IMR-90 (cell line): ENCODE data around the gene ATG9A. TPM values are rescaled to one million over a fixed set of nuclear protein-coding genes. Genes with fewer than 3 reads are reported as not detected.

ENCODE experiments used
- ATAC-seq: fragments of 200-7000 bp; cut with Tn5 transposase; 2 replicates; pipeline ENCODE4 v1.9.1; 2020; ENCODE audit warnings: low read depth, mild to moderate bottlenecking, moderate library complexity
- BruUV-seq: library from RNA; stranded (reverse); fragments of 400-500 nt; replicated peaks from 2 replicates; lab custom pipeline; 2021; lab: Mats Ljungman, UMichigan
- CTCF ChIA-PET: fragments of 300-600 bp; formaldehyde crosslinking; extraction: SDS; loops from one replicate; lab custom pipeline; 2021; ENCODE audit warnings: antibody characterized with exemption; lab: Yijun Ruan, JAX
- POLR2A ChIA-PET: fragments of 300-600 bp; sonication (Branson Sonifier 250); formaldehyde crosslinking; loops from one replicate; lab custom pipeline; 2022; ENCODE audit warnings: antibody characterized with exemption; ENCODE audit not compliant: unreplicated experiment; lab: Charles Lee
- DNase-seq: peaks from one replicate; pipeline ENCODE4 v3.0.0; 2013
- H2AFZ ChIP-seq: replicated peaks from 2 replicates; pipeline ENCODE3; 2013; ENCODE audit warnings: low read length, mild to moderate bottlenecking; ENCODE audit not compliant: poor library complexity
- H2AK5ac ChIP-seq: 2 replicates; pipeline ENCODE4 v1.6.1; 2013; ENCODE audit warnings: low read depth, low read length, inconsistent platforms
- H2AK9ac ChIP-seq: replicated peaks from 2 replicates; pipeline ENCODE3; 2013; ENCODE audit warnings: mild to moderate bottlenecking, low read depth, low read length, moderate library complexity; ENCODE audit not compliant: poor library complexity
- H2BK120ac ChIP-seq: 2 replicates; pipeline ENCODE4 v1.6.1; 2013; ENCODE audit warnings: low read depth, low read length, inconsistent platforms
- H2BK15ac ChIP-seq: 3 replicates; pipeline ENCODE4 v1.6.1; 2013; ENCODE audit warnings: low read depth, low read length, inconsistent platforms
- H2BK20ac ChIP-seq: 2 replicates; pipeline ENCODE4 v1.6.1; 2013; ENCODE audit warnings: low read depth, mild to moderate bottlenecking, inconsistent platforms, low read length, moderate library complexity
- H2BK5ac ChIP-seq: 2 replicates; pipeline ENCODE4 v1.6.1; 2013; ENCODE audit warnings: mild to moderate bottlenecking, low read depth, low read length, inconsistent platforms; ENCODE audit not compliant: poor library complexity, severe bottlenecking
- H3K14ac ChIP-seq: replicated peaks from 2 replicates; pipeline ENCODE4 v1.6.1; 2013; ENCODE audit warnings: low read depth, low read length, inconsistent platforms
- H3K18ac ChIP-seq: 2 replicates; pipeline ENCODE4 v1.6.1; 2013; ENCODE audit warnings: low read depth, low read length, control low read depth
- H3K23ac ChIP-seq: 2 replicates; pipeline ENCODE4 v1.6.1; 2013; ENCODE audit warnings: low read depth, low read length, inconsistent platforms
- H3K27ac ChIP-seq: 2 replicates; pipeline ENCODE4 v1.5.1; 2013; ENCODE audit warnings: mild to moderate bottlenecking, control low read depth, low read length; ENCODE audit not compliant: insufficient read depth
- H3K27me3 ChIP-seq: 2 replicates; pipeline ENCODE4 v1.6.1; 2013; ENCODE audit warnings: low read length; ENCODE audit not compliant: control insufficient read depth, insufficient read depth
- H3K36me3 ChIP-seq: 2 replicates; pipeline ENCODE4 v1.6.1; 2013; ENCODE audit warnings: low read length, mixed read lengths; ENCODE audit not compliant: control insufficient read depth, insufficient read depth
- H3K4ac ChIP-seq: 2 replicates; pipeline ENCODE4 v1.6.1; 2013; ENCODE audit warnings: low read depth, low read length, inconsistent platforms
- H3K4me1 ChIP-seq: 2 replicates; pipeline ENCODE4 v1.6.1; 2013; ENCODE audit warnings: low read length, mixed read lengths; ENCODE audit not compliant: control insufficient read depth, insufficient read depth
- H3K4me2 ChIP-seq: 2 replicates; pipeline ENCODE4 v1.6.1; 2013; ENCODE audit warnings: low read depth, mild to moderate bottlenecking, control low read depth, low read length, moderate library complexity
- H3K4me3 ChIP-seq: 2 replicates; pipeline ENCODE4 v1.5.1; 2013; ENCODE audit warnings: low read depth, mild to moderate bottlenecking, control low read depth, low read length, moderate library complexity; ENCODE audit not compliant: insufficient read depth
- H3K56ac ChIP-seq: 2 replicates; pipeline ENCODE4 v1.6.1; 2013; ENCODE audit warnings: low read length, inconsistent platforms; ENCODE audit not compliant: insufficient read depth; ENCODE audit errors: extremely low read depth
- H3K79me1 ChIP-seq, 2 experiments: 2 replicates each; pipeline ENCODE4 v1.6.1; 2013; ENCODE audit warnings: low read length in 2 of 2, inconsistent platforms in 1 of 2, low read depth in 1 of 2
- H3K9ac ChIP-seq: 2 replicates; pipeline ENCODE4 v1.6.1; 2013; ENCODE audit warnings: low read depth, low read length, control low read depth
- H3K9me1 ChIP-seq: 2 replicates; pipeline ENCODE4 v1.6.1; 2013; ENCODE audit warnings: low read length, inconsistent platforms; ENCODE audit not compliant: insufficient read depth
- H3K9me3 ChIP-seq: 2 replicates; pipeline ENCODE4 v1.6.1; 2013; ENCODE audit warnings: low read length; ENCODE audit not compliant: control insufficient read depth, insufficient read depth
- H4K20me1 ChIP-seq: 2 replicates; pipeline ENCODE4 v1.6.1; 2013; ENCODE audit warnings: low read length, inconsistent platforms; ENCODE audit not compliant: insufficient read depth
- H4K5ac ChIP-seq: 2 replicates; pipeline ENCODE4 v1.6.1; 2013; ENCODE audit warnings: mild to moderate bottlenecking, low read depth, low read length, control low read depth
- H4K8ac ChIP-seq, 2 experiments: 2 replicates each; pipeline ENCODE4 v1.6.1; 2013; ENCODE audit warnings: low read depth in 2 of 2, low read length in 2 of 2, control low read depth in 1 of 2, inconsistent platforms in 1 of 2
- H4K91ac ChIP-seq: 2 replicates; pipeline ENCODE4 v1.6.1; 2013; ENCODE audit warnings: low read depth, low read length, inconsistent platforms; ENCODE audit not compliant: insufficient read depth
- BHLHE40 ChIP-seq: fragments of 150-350 bp; IDR thresholded peaks from 2 replicates; pipeline ENCODE4 v1.6.1; 2016; ENCODE audit warnings: mild to moderate bottlenecking, low read depth, low read length
- CEBPB ChIP-seq: IDR thresholded peaks from 2 replicates; pipeline ENCODE4 v1.6.1; 2012; ENCODE audit warnings: low read depth, low read length, improper control_type of control experiment
- CHD1 ChIP-seq: IDR thresholded peaks from 2 replicates; pipeline ENCODE4 v1.6.1; 2012; ENCODE audit warnings: low read depth, low read length, improper control_type of control experiment
- FOS ChIP-seq: fragments of 150-350 bp; IDR thresholded peaks from 2 replicates; pipeline ENCODE4 v1.6.1; 2016; ENCODE audit warnings: low read depth, low read length
- MAFK ChIP-seq: IDR thresholded peaks from 2 replicates; pipeline ENCODE4 v1.6.1; 2012; ENCODE audit warnings: low read depth, low read length, improper control_type of control experiment
- MAZ ChIP-seq: IDR thresholded peaks from 2 replicates; pipeline ENCODE4 v1.6.1; 2012; ENCODE audit warnings: low read depth, mild to moderate bottlenecking, low read length, improper control_type of control experiment, moderate library complexity, borderline replicate concordance
- MXI1 ChIP-seq: IDR thresholded peaks from 2 replicates; pipeline ENCODE4 v1.6.1; 2012; ENCODE audit warnings: low read depth, mild to moderate bottlenecking, low read length, moderate library complexity, borderline replicate concordance
- NFE2L2 ChIP-seq: fragments of 150-350 bp; IDR thresholded peaks from 2 replicates; pipeline ENCODE4 v1.6.1; 2016; ENCODE audit warnings: low read depth, mild to moderate bottlenecking, low read length
- POLR2A ChIP-seq: IDR thresholded peaks from 2 replicates; pipeline ENCODE4 v1.6.1; 2012; ENCODE audit warnings: mild to moderate bottlenecking, low read depth, low read length
- RAD21 ChIP-seq: IDR thresholded peaks from 2 replicates; pipeline ENCODE4 v1.6.1; 2012; ENCODE audit warnings: low read length, improper control_type of control experiment
- RCOR1 ChIP-seq: IDR thresholded peaks from 2 replicates; pipeline ENCODE4 v1.6.1; 2012; ENCODE audit warnings: mild to moderate bottlenecking, low read length, improper control_type of control experiment; ENCODE audit not compliant: insufficient replicate concordance
- RFX5 ChIP-seq: IDR thresholded peaks from 2 replicates; pipeline ENCODE4 v1.8.0; 2012; ENCODE audit warnings: low read depth, mild to moderate bottlenecking, low read length, moderate library complexity
- SMC3 ChIP-seq: fragments of 150-350 bp; IDR thresholded peaks from 2 replicates; pipeline ENCODE4 v1.6.1; 2016; ENCODE audit warnings: low read depth, mild to moderate bottlenecking, antibody characterized with exemption, low read length, moderate library complexity
- WGBS, 2 experiments: methylation state at CpG; one replicate each; pipeline versions ENCODE4 v1.1.5 to v1.1.7; 2013; ENCODE audit warnings: missing lambda C conversion rate in 2 of 2; ENCODE audit not compliant: insufficient read length in 1 of 2; ENCODE audit errors: extremely low coverage in 2 of 2; 5-methylcytosine and 5-hydroxymethylcytosine counted together
- dilution Hi-C: fragments of 300-500 bp; cut with HindIII; formaldehyde crosslinking; loops from one replicate; pipeline ENCODE4 v1.14.3; 2018; ENCODE audit warnings: low sequenced_read_pairs; ENCODE audit not compliant: unreplicated experiment
- in situ Hi-C: fragments of 300-500 bp; cut with MboI; formaldehyde crosslinking; loops from 3 replicates; pipeline ENCODE4 v1.14.3; 2019; ENCODE audit warnings: low sequenced_read_pairs, inconsistent platforms, mixed read lengths
- intact Hi-C: fragments of 100-400 bp; cut with micrococcal nuclease; formaldehyde crosslinking; loops from 2 replicates; pipeline ENCODE4 v1.10.0; 2022
- polyA plus RNA-seq, 3 experiments: library from polyadenylated mRNA; depleted of rRNA; stranded (reverse); fragments of >200 nt; gene quantifications; 2 replicates each; pipeline ENCODE4 v1.2.3, GENCODE V29; 2012; ENCODE audit warnings: low replicate concordance in 1 of 3
- total RNA-seq: library from RNA; depleted of rRNA; stranded (reverse); fragments of >200 nt; gene quantifications from 2 replicates; pipeline ENCODE4 v1.2.3, GENCODE V29; 2012
- TF ChIP-seq, protein P1 (sequence below): fragments of 150-350 bp; IDR thresholded peaks from 2 replicates; pipeline ENCODE4 v1.6.1; 2016; ENCODE audit warnings: low read depth, mild to moderate bottlenecking, low read length, moderate library complexity, borderline replicate concordance
- TF ChIP-seq, protein P2 (sequence below): conservative IDR thresholded peaks from 2 replicates; pipeline ENCODE4 v1.5.1; 2012; ENCODE audit warnings: mild to moderate bottlenecking, low read depth, low read length, improper control_type of control experiment
- TF ChIP-seq, protein P3 (sequence below): fragments of 150-350 bp; IDR thresholded peaks from 2 replicates; pipeline ENCODE4 v1.6.1; 2017; ENCODE audit warnings: mild to moderate bottlenecking, antibody characterized with exemption, low read length, low read depth

ATG9A gene
- total and polyA plus RNA-seq, 2 of the 4 experiments (the other 2 are of a cell fraction) = 35.1 to 58.3 TPM

GRCh38 chr2:219175486-219175885 is 54.0 kb downstream of the ATG9A start:
- H2AFZ ChIP-seq = no peak overlapping the region
- H3K9me1 ChIP-seq = 0 out of 2 replicates have a peak, but pooled peaks cover 6% of the 10 kb centered on the region
- ATAC-seq (no peak), DNase-seq (no peak)
- no peak overlapping the region for H4K91ac ChIP-seq
- no peak overlapping the region for H2BK120ac ChIP-seq
- peaks cover 8% of the 10 kb centered on the region; the same call in 1 of the 2 replicates for H3K4me1 ChIP-seq
- H2BK20ac ChIP-seq = no peak overlapping the region
- no peak overlapping the region for H2AK5ac ChIP-seq
- no peak overlapping the region for H4K8ac ChIP-seq
- no peak overlapping the region for H3K14ac ChIP-seq
- no peak overlapping the region for H2BK15ac ChIP-seq
- WGBS, 2 experiments = no CpG with 5 or more reads among the region's 7 CpGs
- dilution Hi-C loops = no loop called here
- peaks cover 28% of the 10 kb centered on the region for H3K36me3 ChIP-seq
- ChIA-PET CTCF (interaction anchor here (0.6 to 1.4 kb wide), 5 partner anchors 120 to 520 kb away, joined by 3 to 5 read pairs (median 3); no protein-coding TSS in a partner anchor), POLR2A (no interaction called here)
- H3K18ac ChIP-seq = no peak overlapping the region
- H3K27me3 ChIP-seq = no peaks in the 10 kb centered on the region
- peaks cover 20% of the 10 kb centered on the region for H4K20me1 ChIP-seq
- intact Hi-C loops = loop anchor here (5.0 kb wide), 2 partner anchors 102 to 212 kb away; partner anchors contain the start of genes DNAJB2 and DNPEP
- TF ChIP-seq POLR2A (no peak), FOS (no peak), NFE2L2 (no peak), CHD1 (no peak), MAFK (no peak), MXI1 (no peak), SMC3 (no peak), BHLHE40 (no peak), MAZ (no peak), CEBPB (no peak), RCOR1 (no peak), RFX5 (no peak), RAD21 (no peak)
- TF ChIP-seq, protein P1, sequence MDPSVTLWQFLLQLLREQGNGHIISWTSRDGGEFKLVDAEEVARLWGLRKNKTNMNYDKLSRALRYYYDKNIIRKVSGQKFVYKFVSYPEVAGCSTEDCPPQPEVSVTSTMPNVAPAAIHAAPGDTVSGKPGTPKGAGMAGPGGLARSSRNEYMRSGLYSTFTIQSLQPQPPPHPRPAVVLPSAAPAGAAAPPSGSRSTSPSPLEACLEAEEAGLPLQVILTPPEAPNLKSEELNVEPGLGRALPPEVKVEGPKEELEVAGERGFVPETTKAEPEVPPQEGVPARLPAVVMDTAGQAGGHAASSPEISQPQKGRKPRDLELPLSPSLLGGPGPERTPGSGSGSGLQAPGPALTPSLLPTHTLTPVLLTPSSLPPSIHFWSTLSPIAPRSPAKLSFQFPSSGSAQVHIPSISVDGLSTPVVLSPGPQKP = no peak
- TF ChIP-seq, protein P2, sequence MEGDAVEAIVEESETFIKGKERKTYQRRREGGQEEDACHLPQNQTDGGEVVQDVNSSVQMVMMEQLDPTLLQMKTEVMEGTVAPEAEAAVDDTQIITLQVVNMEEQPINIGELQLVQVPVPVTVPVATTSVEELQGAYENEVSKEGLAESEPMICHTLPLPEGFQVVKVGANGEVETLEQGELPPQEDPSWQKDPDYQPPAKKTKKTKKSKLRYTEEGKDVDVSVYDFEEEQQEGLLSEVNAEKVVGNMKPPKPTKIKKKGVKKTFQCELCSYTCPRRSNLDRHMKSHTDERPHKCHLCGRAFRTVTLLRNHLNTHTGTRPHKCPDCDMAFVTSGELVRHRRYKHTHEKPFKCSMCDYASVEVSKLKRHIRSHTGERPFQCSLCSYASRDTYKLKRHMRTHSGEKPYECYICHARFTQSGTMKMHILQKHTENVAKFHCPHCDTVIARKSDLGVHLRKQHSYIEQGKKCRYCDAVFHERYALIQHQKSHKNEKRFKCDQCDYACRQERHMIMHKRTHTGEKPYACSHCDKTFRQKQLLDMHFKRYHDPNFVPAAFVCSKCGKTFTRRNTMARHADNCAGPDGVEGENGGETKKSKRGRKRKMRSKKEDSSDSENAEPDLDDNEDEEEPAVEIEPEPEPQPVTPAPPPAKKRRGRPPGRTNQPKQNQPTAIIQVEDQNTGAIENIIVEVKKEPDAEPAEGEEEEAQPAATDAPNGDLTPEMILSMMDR = no peak
- TF ChIP-seq, protein P3, sequence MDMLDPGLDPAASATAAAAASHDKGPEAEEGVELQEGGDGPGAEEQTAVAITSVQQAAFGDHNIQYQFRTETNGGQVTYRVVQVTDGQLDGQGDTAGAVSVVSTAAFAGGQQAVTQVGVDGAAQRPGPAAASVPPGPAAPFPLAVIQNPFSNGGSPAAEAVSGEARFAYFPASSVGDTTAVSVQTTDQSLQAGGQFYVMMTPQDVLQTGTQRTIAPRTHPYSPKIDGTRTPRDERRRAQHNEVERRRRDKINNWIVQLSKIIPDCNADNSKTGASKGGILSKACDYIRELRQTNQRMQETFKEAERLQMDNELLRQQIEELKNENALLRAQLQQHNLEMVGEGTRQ = no peak
- no peak overlapping the region for H3K4me3 ChIP-seq
- in situ Hi-C loops = no loop called here
- no peak overlapping the region for H3K9ac ChIP-seq
- peaks cover 21 to 41% of the 10 kb centered on the region in 2 experiments for H3K79me1 ChIP-seq
- H4K5ac ChIP-seq = no peak overlapping the region
- H2BK5ac ChIP-seq = no peak overlapping the region
- no peak overlapping the region for H2AK9ac ChIP-seq
- H3K27ac ChIP-seq = no peak overlapping the region
- no peak overlapping the region for H3K56ac ChIP-seq
- BruUV-seq = no TSS peak
- no peak overlapping the region for H3K4ac ChIP-seq
- no peak overlapping the region for H3K4me2 ChIP-seq
- no peaks in the 10 kb centered on the region for H3K9me3 ChIP-seq
- peak overlapping the region; percentile 59; the same call in 1 of the 2 replicates for H3K23ac ChIP-seq
